Stimulated activated effector memory CD8-positive, alpha-beta T cell treated with anti-CD3 and anti-CD28 coated beads, Interleukin-12 subunit alpha, Interleukin-12 subunit beta, amount 100 ng/mL, for 72 hours (primary cell): ENCODE results near the gene TAF3.
"Not testable (repeated sequence)": the region's sequence is repeated elsewhere in the genome, so short reads cannot be mapped to it uniquely, and the experiment has no call there.

ENCODE experiments used
- ATAC-seq: fragments of 150-1000 bp; cut with Tn5 transposase; 2 replicates; pipeline ENCODE4 v1.10.0; 2021
- DNase-seq, 2 donors: peaks; one replicate each; pipeline ENCODE4 v3.0.0; 2021 to 2022; ENCODE audit warnings: low spot score in 2 of 2
- H3K27ac Mint-ChIP-seq: one replicate; pipeline ENCODE4 v1.8.0; 2022; ENCODE audit warnings: mild to moderate bottlenecking, mixed read lengths
- H3K36me3 Mint-ChIP-seq: one replicate; pipeline ENCODE4 v1.8.0; 2022; ENCODE audit warnings: mild to moderate bottlenecking, mixed read lengths
- H3K4me1 Mint-ChIP-seq: one replicate; pipeline ENCODE4 v1.8.0; 2022; ENCODE audit warnings: mixed read lengths
- H3K4me3 Mint-ChIP-seq: one replicate; pipeline ENCODE4 v1.8.0; 2022; ENCODE audit warnings: mild to moderate bottlenecking, mixed read lengths
- H3K9me3 Mint-ChIP-seq: one replicate; pipeline ENCODE4 v1.8.0; 2022; ENCODE audit warnings: mixed read lengths

The TAF3 gene

DNA sequence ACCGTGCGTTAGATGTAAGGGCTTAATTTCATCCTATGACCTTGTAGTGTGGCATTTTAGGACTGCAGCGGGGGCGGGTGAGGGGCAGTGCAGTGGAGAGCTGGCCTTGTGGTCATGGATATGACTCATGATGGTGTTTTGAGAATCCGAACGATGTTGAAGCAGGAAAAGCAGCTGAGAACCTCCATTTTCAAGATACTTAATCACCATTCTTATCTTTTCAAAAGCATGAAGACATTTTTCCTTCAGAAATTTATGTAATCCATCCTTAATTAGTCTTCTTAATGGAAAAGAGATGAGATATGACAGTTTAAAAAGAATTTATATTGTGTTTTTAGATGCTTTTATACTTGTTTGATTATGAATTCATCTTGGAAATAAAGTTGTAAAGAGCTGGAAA is 20.7 kb upstream of the TAF3 start:
- ATAC-seq (peak; percentile 79), DNase-seq (no peak)
- Mint-ChIP-seq H3K4me3 (no peak overlapping the region), H3K9me3 (no peaks in the 10 kb centered on the region), H3K27ac (peak overlapping the region; percentile 23), H3K36me3 (peaks cover 75% of the 10 kb centered on the region), H3K4me1 (peaks cover 41% of the 10 kb centered on the region)

DNA sequence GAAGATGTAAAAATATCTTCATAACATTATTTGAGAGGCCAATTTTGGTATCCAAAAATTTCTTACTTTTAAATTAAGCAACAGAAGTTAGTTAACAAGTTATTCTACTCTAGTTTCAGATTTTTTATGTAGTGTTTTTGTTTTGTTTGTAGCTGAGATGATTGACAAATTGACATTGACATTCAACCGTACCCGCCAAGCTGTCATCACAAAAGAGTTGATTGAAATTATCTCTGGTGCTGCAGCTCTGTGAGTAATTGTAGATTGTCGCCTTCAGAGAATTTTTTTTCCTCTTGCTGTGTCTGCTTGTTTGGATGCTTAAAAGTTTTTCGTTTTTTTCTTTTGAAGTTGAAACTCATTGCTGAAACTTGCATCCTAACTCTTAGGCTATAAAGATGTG is 15.7 kb upstream of the TAF3 start:
- DNase-seq (no peak), ATAC-seq (no peak)
- peaks cover 100% of the 10 kb centered on the region for H3K36me3 Mint-ChIP-seq
- peaks cover 7% of the 10 kb centered on the region for H3K4me1 Mint-ChIP-seq
- no peak overlapping the region for H3K4me3 Mint-ChIP-seq
- no peaks in the 10 kb centered on the region for H3K9me3 Mint-ChIP-seq
- H3K27ac Mint-ChIP-seq, result no peak overlapping the region

DNA sequence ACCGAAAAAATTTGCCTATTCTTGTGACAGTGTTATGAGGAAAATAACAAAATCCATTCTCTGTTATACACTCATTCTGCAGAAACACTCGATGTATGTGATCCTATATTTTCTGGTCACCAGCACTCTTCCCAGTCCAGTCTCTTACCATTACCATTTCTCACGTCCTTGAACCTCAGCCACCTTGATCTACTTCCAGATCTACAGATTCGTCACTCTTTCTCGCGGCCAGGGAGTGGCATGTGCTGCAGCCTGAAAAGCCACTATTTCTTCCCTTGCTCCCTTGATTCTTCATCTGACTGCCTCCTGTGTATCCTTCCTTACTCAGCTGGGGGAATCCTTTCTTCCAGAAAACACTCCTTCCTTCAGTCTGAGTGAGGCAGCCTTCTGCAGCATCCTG is 14.1 kb upstream of the TAF3 start:
- Mint-ChIP-seq H3K4me3 (no peak overlapping the region), H3K4me1 (peaks cover 6% of the 10 kb centered on the region), H3K27ac (peak overlapping the region; percentile 7), H3K36me3 (peaks cover 100% of the 10 kb centered on the region), H3K9me3 (no peaks in the 10 kb centered on the region)
- ATAC-seq, result no peak
- no peak for DNase-seq

DNA sequence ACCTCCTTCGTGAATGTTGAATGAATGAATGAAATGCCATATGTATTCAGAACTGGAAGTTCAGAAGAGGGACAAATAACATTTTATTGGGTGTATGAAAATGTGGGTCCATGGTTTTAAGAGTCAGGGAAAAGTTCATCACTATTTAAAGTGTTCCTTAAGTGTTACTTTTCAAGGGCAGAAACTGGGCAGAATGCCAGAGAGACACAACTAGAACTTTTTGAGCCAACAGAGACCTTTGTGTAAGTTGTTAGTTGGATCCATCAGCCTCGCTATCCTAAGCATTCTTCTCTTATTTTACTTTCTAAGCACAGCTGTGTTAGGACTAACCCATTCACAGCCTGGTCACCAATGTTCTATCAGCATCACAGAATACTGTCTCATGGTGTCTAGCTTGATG is 13.6 kb upstream of the TAF3 start:
- H3K4me1 Mint-ChIP-seq, result peaks cover 6% of the 10 kb centered on the region
- peaks cover 94% of the 10 kb centered on the region for H3K36me3 Mint-ChIP-seq
- DNase-seq, result no peak
- H3K27ac Mint-ChIP-seq, result peak overlapping the region; percentile 7
- H3K9me3 Mint-ChIP-seq, result no peaks in the 10 kb centered on the region
- H3K4me3 Mint-ChIP-seq, result no peak overlapping the region
- ATAC-seq, result no peak

DNA sequence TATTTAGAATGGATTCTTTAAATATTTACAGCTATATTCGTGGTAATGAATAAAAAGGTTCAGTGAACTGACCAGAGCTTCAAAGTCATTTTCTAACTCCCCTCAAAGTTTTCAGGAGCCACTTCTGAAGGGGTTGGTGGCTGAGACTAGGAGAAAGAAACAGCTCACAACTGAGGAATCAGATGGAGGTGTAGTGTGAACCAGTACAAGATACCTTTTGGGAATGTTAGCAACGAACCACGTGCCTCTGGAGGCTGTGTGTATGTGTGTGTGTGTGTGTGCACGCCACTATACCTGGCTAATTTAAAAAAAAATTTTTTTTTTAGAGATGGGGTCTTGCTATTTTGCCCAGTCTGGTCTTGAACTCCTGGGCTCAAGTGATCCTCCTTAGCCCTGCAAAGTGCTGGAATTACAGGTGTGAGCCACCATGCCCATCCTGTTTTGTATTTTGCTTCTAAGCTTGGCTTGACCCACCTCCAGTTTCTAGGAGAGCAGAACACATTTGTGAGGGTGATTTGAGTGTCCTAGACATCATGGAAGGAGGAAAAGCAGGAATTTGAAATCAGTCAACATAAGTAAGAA is 9.5 kb upstream of the TAF3 start:
- peaks cover 54% of the 10 kb centered on the region for H3K36me3 Mint-ChIP-seq
- no peak overlapping the region for H3K4me3 Mint-ChIP-seq
- no peaks in the 10 kb centered on the region for H3K9me3 Mint-ChIP-seq
- DNase-seq, result no peak
- no peak overlapping the region for H3K27ac Mint-ChIP-seq
- H3K4me1 Mint-ChIP-seq, result peaks cover 6% of the 10 kb centered on the region
- ATAC-seq, result no peak

DNA sequence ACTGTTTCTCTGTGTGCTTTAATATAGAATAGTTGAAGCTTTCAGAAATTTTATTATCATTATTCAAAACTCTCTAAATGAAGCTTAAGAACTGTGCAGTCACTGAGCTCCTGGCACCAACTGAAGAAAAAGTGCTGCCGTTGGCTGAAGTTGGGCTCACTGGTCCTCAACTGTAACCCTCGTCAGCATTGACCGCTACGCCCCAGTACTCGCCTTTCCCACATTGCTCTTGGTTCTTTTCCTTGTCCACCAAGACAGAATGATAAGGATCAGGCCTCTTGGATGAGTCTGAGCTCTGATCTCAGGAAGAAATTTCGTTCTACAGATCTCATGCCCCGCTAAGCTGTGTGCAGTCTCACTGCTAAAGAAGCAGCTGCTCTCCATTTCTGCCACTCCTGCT is 7.9 kb upstream of the TAF3 start:
- DNase-seq, result no peak
- no peak for ATAC-seq
- Mint-ChIP-seq H3K4me1 (no peaks in the 10 kb centered on the region), H3K27ac (no peak overlapping the region), H3K4me3 (no peak overlapping the region), H3K9me3 (no peaks in the 10 kb centered on the region), H3K36me3 (peaks cover 37% of the 10 kb centered on the region)

DNA sequence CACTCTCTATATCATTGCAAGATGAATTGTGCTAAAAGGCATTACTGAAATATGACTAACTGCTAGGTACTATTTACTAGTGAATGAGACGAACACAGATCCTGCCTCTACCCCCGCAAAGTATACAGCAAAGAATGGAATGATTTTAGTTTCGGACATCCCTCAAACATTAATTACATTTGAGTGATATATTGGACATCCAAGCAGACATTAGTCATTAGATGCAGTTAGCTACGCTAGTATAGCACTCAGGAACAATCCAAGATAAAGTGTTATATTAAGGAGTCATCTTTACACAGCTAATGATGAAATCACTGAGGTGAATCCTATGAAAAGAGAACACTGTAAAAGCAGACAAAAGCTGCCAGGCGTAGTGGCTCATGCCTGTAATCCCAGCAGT is 7.3 kb upstream of the TAF3 start:
- Mint-ChIP-seq H3K9me3 (no peaks in the 10 kb centered on the region), H3K4me1 (no peaks in the 10 kb centered on the region), H3K27ac (no peak overlapping the region), H3K4me3 (no peak overlapping the region), H3K36me3 (peaks cover 32% of the 10 kb centered on the region)
- ATAC-seq, result no peak
- no peak for DNase-seq

DNA sequence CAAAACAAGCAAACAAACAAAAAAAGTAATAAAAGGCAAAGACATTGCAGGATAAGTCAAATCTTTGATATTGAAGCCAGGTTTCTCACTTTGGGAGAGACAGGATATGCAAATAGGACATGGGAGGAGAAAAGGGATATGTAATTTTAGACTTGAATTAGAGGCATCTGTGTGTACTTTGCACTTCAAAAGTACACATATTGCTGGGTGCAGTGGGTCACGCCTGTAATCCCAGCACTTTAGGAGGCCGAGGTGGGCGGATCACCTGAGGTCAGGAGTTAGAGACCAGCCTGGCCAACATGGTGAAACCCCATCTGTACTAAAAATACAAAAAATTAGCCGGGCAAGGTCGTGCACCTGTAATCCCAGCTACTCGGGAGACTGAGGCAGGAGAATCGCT is 6.6 kb upstream of the TAF3 start:
- H3K4me1 Mint-ChIP-seq, ATAC-seq, H3K9me3 Mint-ChIP-seq, DNase-seq, H3K27ac Mint-ChIP-seq, H3K4me3 Mint-ChIP-seq: not testable (repeated sequence)
- peaks cover 24% of the 10 kb centered on the region for H3K36me3 Mint-ChIP-seq

DNA sequence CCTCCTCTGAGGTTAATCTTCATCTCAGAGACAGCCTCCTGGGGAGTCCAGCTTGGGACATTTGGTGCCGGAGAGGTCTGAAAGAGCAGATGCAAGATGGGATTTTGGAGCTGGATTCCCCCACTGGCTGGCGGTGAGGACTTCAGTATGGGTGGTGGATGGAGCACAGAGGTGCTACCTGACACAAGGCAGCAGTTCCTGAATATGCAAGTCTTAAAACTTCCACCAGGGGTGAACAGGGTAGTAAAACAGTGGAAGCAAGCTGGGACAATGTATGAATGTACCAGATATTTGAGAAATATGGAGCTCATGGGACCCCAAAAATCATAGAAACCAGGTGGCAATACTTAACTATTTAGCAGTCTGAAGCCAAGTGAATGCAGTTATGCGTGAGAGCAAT is 4.8 kb upstream of the TAF3 start:
- ATAC-seq (no peak), DNase-seq (no peak)
- Mint-ChIP-seq H3K27ac (no peak overlapping the region), H3K36me3 (peaks cover 13% of the 10 kb centered on the region), H3K4me1 (peaks cover 7% of the 10 kb centered on the region), H3K9me3 (no peaks in the 10 kb centered on the region), H3K4me3 (no peak overlapping the region)

DNA sequence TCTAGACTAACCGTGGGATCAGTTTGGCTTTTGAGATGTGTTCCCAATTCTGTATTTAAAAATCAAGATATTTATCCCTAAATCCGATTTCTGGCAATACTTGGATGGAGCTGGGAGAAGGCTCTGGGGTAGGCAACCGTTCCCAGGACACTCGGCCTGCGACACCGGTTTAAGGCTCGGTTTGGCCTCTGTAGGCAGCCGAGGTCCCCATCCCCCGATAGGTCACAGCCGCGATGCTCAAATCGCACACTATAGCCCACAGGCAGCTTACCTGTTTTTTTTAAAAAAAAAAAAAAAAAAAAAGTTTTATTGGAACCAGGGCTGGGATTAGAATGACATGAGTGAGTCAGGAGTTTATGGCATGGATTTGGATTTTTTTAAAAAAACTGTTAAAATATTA is 729 bp upstream of the TAF3 start:
- peaks cover 34% of the 10 kb centered on the region for H3K4me1 Mint-ChIP-seq
- H3K27ac Mint-ChIP-seq, result peak overlapping the region; percentile 97
- no peaks in the 10 kb centered on the region for H3K9me3 Mint-ChIP-seq
- DNase-seq, result no peak
- peak overlapping the region; percentile 98 for H3K4me3 Mint-ChIP-seq
- no peak for ATAC-seq
- peaks cover 23% of the 10 kb centered on the region for H3K36me3 Mint-ChIP-seq

DNA sequence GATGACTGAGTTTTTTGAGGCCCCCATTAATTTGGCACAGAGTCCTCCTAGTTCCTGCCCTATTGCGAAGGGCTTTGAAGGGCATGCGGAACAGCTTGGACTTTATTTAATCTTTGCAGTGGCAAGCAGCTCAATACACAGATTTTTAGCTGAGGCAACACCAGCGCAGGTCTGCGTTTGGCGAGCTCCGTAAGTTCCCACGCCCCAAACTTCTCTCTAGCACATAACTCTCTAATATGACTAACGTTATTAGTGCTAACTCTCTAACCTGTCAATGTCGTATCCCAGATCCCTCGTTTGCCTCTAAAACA is 366 bp upstream of the TAF3 start:
- ATAC-seq, result no peak

DNA sequence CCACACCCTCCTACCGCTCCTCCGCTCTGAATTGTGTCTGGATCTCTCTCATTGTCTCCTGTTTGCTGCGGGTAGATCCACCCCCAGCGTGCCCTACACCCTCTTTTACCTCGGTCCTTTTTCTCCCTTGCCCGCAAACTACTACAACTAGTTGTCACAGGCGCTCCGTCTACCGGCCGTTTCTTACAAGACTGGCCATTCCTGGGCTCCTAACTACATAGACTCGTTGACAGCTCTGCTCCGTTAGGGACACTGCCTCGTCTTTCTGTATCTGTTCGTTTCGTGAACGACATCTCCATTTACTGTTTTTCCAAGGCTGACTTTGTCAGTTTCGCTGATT is 786 bp downstream of the TAF3 start:
- peak; percentile 57 for ATAC-seq
- peaks cover 34% of the 10 kb centered on the region for H3K4me1 Mint-ChIP-seq
- DNase-seq, result peak in 1 of 2 donors; percentile 62
- peak overlapping the region; percentile 98 for H3K4me3 Mint-ChIP-seq
- peak overlapping the region; percentile 97 for H3K27ac Mint-ChIP-seq
- H3K36me3 Mint-ChIP-seq, result peaks cover 38% of the 10 kb centered on the region
- no peaks in the 10 kb centered on the region for H3K9me3 Mint-ChIP-seq

More for the DNA sequence above, 366 bp upstream of the TAF3 start:
- Mint-ChIP-seq H3K27ac (peak overlapping the region; percentile 97), H3K4me3 (peak overlapping the region; percentile 98), H3K9me3 (no peaks in the 10 kb centered on the region), H3K4me1 (peaks cover 34% of the 10 kb centered on the region), H3K36me3 (peaks cover 26% of the 10 kb centered on the region)
- DNase-seq, result no peak

DNA sequence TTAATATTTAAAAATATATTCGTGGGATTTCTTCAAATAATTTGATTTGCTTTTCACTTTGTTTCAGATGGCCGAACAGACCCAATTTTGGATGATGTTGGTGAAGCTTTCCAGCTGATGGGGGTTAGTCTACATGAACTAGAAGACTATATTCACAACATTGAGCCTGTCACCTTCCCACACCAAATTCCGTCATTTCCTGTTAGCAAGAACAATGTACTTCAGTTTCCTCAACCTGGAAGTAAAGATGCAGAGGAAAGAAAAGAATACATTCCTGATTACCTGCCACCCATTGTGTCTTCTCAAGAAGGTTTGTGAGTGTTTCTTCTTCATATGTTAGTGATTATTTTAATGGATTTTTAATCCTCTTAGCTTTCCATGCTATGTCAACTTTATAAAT is 5.9 kb downstream of the TAF3 start:
- ATAC-seq, result no peak
- H3K4me1 Mint-ChIP-seq, result peaks cover 49% of the 10 kb centered on the region
- no peak overlapping the region for H3K4me3 Mint-ChIP-seq
- DNase-seq, result no peak
- H3K27ac Mint-ChIP-seq, result no peak overlapping the region
- H3K9me3 Mint-ChIP-seq, result no peaks in the 10 kb centered on the region
- H3K36me3 Mint-ChIP-seq, result peaks cover 69% of the 10 kb centered on the region

DNA sequence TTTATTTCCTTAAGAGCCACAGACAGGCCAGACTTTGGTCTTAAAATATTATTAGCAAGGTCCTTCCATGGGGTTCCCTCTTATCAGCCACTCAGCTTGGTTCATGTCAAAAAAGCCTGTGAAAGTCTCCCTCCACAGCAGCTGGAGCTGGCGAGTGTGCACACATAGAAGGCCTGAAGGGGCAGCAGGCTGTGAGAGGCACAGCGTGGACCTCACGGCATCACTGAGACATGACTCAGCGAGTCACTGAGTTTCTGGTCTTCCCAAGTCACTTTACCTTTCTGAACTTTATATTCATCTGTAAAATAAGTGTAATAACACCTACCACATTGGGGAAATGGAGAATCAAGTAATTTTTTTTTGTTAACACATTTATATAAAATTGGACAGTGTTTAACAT is 8.7 kb downstream of the TAF3 start:
- H3K9me3 Mint-ChIP-seq, result no peaks in the 10 kb centered on the region
- ATAC-seq (peak; percentile 58), DNase-seq (no peak)
- no peak overlapping the region for H3K4me3 Mint-ChIP-seq
- H3K4me1 Mint-ChIP-seq, result peaks cover 37% of the 10 kb centered on the region
- peak overlapping the region; percentile 9 for H3K27ac Mint-ChIP-seq
- H3K36me3 Mint-ChIP-seq, result peaks cover 79% of the 10 kb centered on the region

DNA sequence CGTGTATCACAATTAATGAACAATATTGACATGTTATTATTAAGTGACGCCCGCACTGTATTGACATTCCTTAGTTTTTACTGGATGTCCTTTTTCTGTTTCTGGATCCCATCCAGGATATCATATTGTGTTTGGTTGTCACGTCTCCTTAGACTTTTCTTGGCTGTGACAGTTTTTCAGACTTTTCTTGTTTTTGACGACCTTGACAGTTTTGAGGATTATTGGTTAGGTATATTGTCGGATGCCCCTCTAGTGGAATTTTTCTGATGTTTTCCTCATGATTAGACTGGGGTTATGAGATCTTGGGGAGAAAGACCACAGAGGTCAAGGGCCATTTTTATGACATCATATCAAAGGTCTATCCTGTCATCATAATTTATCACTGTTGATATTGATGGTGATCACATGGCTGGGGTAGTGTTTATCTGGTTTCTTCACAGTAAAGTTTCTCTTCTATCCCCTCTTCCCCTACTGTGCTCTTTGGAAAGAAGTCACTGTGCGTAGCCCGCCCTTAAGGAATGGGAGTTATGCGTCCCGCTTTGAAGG is 11.1 kb downstream of the TAF3 start:
- no peaks in the 10 kb centered on the region for H3K9me3 Mint-ChIP-seq
- peaks cover 55% of the 10 kb centered on the region for H3K36me3 Mint-ChIP-seq

DNA sequence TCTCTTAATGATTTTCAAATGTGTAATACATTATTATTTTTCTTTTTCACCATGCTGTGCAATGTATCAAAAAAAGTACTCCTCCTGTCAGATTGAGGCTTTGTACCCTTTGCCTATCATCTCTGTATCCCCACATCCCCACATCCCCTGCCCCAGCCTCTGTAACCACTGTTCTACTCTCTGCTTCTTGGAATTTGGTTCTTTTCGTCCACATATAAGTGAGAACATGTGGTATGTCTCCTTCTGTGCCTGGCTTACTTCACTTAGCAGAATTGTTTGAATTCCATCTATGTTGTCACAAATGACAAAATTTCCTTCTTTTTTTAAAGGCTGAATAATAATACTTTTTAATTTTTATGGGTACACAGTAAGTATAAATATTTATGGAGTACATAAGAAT is 13.8 kb downstream of the TAF3 start:
- Mint-ChIP-seq H3K27ac (no peak overlapping the region), H3K4me1 (peaks cover 48% of the 10 kb centered on the region)
- DNase-seq, result no peak

More for the DNA sequence above, 11.1 kb downstream of the TAF3 start:
- no peak for DNase-seq
- ATAC-seq, result no peak
- H3K4me1 Mint-ChIP-seq, result peaks cover 49% of the 10 kb centered on the region
- H3K27ac Mint-ChIP-seq, result no peak overlapping the region
- H3K4me3 Mint-ChIP-seq, result no peak overlapping the region

DNA sequence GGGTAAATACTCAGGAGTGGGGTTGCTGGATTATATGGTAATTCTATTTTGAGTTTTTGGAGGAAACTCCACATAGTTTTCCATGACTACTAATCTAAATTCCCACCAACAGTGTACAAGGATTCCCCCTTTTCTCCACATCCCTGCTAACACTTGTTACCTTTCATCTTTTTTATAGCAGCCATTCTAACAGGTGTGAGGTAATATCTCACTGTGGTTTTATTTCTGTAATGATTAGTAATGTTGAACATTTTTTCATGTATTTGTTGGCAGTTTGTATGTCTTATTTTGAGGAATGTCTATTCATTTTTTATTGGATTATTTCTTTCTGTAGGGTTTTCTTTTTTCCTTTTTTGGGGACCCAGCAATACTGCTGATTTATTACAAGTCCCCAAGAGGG is 14.9 kb downstream of the TAF3 start:
- H3K27ac Mint-ChIP-seq, result no peak overlapping the region
- DNase-seq (no peak), ATAC-seq (no peak)
- H3K4me1 Mint-ChIP-seq, result peaks cover 37% of the 10 kb centered on the region
- no peaks in the 10 kb centered on the region for H3K9me3 Mint-ChIP-seq
- H3K36me3 Mint-ChIP-seq, result peaks cover 21% of the 10 kb centered on the region
- no peak overlapping the region for H3K4me3 Mint-ChIP-seq

More for the DNA sequence above, 13.8 kb downstream of the TAF3 start:
- H3K4me3 Mint-ChIP-seq, result no peak overlapping the region
- no peak for ATAC-seq
- peaks cover 28% of the 10 kb centered on the region for H3K36me3 Mint-ChIP-seq
- H3K9me3 Mint-ChIP-seq, result no peaks in the 10 kb centered on the region
